ENCODE data around the gene CNOT3.

DNA sequence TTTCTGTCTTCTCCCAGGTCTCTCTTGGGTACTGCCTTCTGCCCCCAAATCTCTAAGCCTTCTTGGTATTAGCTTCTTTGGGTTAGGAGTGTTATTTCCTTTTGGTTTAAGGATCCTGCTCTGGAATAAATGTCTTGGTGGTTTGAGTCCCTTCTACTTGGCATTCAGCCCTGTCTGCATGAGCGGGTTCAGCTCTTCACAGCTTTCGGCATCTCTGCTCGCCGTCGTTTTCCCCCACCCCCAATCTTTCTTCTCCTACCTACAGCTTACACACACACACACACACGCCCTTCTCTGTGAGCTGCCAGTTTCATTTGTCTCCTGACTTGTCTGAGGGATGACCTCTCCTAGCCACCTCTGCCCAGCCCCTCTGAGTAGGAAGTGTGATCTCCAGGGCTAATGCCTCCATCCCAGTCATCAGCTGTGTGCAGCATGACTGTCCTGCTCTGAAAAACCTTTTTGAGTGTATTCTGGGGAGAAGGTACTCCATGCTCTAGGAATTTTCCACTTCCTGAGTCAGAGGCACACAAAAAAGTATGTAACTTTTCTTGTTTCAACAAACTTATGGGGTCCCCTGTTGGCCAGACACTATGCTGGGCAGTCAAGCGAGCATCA is 4.7 kb downstream of the CNOT3 start:
- no peak for TF ChIP-seq ZC3H11A (IDR thresholded peaks at IDR 0.05; ENCODE audit: low read depth, low read length)
- TF ChIP-seq HCFC1 (IDR thresholded peaks at IDR 0.05; ENCODE audit: low read depth, low read length), result no peak
- no peak for TF ChIP-seq SMARCB1 (IDR thresholded peaks at IDR 0.05; ENCODE audit: insufficient read length, low read depth)
- TF ChIP-seq, protein P1, sequence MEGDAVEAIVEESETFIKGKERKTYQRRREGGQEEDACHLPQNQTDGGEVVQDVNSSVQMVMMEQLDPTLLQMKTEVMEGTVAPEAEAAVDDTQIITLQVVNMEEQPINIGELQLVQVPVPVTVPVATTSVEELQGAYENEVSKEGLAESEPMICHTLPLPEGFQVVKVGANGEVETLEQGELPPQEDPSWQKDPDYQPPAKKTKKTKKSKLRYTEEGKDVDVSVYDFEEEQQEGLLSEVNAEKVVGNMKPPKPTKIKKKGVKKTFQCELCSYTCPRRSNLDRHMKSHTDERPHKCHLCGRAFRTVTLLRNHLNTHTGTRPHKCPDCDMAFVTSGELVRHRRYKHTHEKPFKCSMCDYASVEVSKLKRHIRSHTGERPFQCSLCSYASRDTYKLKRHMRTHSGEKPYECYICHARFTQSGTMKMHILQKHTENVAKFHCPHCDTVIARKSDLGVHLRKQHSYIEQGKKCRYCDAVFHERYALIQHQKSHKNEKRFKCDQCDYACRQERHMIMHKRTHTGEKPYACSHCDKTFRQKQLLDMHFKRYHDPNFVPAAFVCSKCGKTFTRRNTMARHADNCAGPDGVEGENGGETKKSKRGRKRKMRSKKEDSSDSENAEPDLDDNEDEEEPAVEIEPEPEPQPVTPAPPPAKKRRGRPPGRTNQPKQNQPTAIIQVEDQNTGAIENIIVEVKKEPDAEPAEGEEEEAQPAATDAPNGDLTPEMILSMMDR (IDR thresholded peaks at IDR 0.05 in 2 of 3, conservative IDR thresholded peaks at IDR 0.05 in 1 of 3; ENCODE audit: insufficient read depth in 2 of 3, low read depth in 1 of 3, low read length in 3 of 3), result no peak
- TF ChIP-seq, protein P2, sequence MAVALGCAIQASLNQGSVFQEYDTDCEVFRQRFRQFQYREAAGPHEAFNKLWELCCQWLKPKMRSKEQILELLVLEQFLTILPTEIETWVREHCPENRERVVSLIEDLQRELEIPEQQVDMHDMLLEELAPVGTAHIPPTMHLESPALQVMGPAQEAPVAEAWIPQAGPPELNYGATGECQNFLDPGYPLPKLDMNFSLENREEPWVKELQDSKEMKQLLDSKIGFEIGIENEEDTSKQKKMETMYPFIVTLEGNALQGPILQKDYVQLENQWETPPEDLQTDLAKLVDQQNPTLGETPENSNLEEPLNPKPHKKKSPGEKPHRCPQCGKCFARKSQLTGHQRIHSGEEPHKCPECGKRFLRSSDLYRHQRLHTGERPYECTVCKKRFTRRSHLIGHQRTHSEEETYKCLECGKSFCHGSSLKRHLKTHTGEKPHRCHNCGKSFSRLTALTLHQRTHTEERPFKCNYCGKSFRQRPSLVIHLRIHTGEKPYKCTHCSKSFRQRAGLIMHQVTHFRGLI (CRISPR knock-in tag; IDR thresholded peaks at IDR 0.05), result no peak
- no peak for TF ChIP-seq TEAD4 (IDR thresholded peaks at IDR 0.05; ENCODE audit: low read length)
- TF ChIP-seq TEAD4 (CRISPR knock-in tag; IDR thresholded peaks at IDR 0.05; ENCODE audit: borderline replicate concordance), result no peak
- no peak for TF ChIP-seq EP300 (IDR thresholded peaks at IDR 0.05; ENCODE audit: low read length)
- no peak for TF ChIP-seq NFRKB (IDR thresholded peaks at IDR 0.05; ENCODE audit: low read depth)

Measured in K562 (cell line).